Trophoblast cell (in vitro differentiated cells and primary cell): ENCODE results near the gene OR5B17. TPM values are rescaled to one million over a fixed set of nuclear protein-coding genes. Genes with fewer than 3 reads are reported as not detected.
"Not testable (repeated sequence)": the region's sequence is repeated elsewhere in the genome, so short reads cannot be mapped to it uniquely, and the experiment has no call there.

Experiments used
- DNase-seq, 2 donors: peaks; one replicate each; pipeline ENCODE4 v3.0.0-alpha.2; 2016
- H2AFZ ChIP-seq: 2 replicates; pipeline ENCODE4 v1.6.1; 2013; ENCODE audit warnings: low read length, moderate library complexity, mild to moderate bottlenecking; ENCODE audit not compliant: insufficient read depth, poor library complexity
- H2AK5ac ChIP-seq: 2 replicates; pipeline ENCODE4 v1.6.1; 2013; ENCODE audit warnings: mild to moderate bottlenecking, low read length
- H2BK120ac ChIP-seq: 2 replicates; pipeline ENCODE4 v1.6.1; 2013; ENCODE audit warnings: low read length, mild to moderate bottlenecking, moderate library complexity; ENCODE audit not compliant: insufficient read depth, poor library complexity
- H2BK12ac ChIP-seq: 2 replicates; pipeline ENCODE4 v1.6.1; 2013; ENCODE audit warnings: mild to moderate bottlenecking, low read length, moderate library complexity
- H2BK5ac ChIP-seq: 2 replicates; pipeline ENCODE4 v1.6.1; 2013; ENCODE audit warnings: low read length, low read depth, moderate library complexity, mild to moderate bottlenecking; ENCODE audit not compliant: poor library complexity
- H3K14ac ChIP-seq: 2 replicates; pipeline ENCODE4 v1.6.1; 2013; ENCODE audit warnings: mild to moderate bottlenecking, low read length
- H3K18ac ChIP-seq: 2 replicates; pipeline ENCODE4 v1.6.1; 2013; ENCODE audit warnings: mild to moderate bottlenecking, low read length
- H3K23ac ChIP-seq: 2 replicates; pipeline ENCODE4 v1.6.1; 2013; ENCODE audit warnings: low read length
- H3K27ac ChIP-seq: 2 replicates; pipeline ENCODE4 v1.5.1; 2013; ENCODE audit warnings: low read depth, mild to moderate bottlenecking, inconsistent platforms, low read length, moderate library complexity
- H3K27me3 ChIP-seq: 2 replicates; pipeline ENCODE4 v1.6.1; 2013; ENCODE audit warnings: inconsistent platforms, mild to moderate bottlenecking, low read length, moderate library complexity; ENCODE audit not compliant: insufficient read depth
- H3K36me3 ChIP-seq, 2 experiments: 1 replicate in 1 of 2; 2 replicates in 1 of 2; pipeline ENCODE4 v1.6.1; 2013; ENCODE audit warnings: low read length in 2 of 2, mild to moderate bottlenecking in 2 of 2, moderate library complexity in 1 of 2; ENCODE audit not compliant: insufficient read depth in 2 of 2, control insufficient read depth in 1 of 2
- H3K4ac ChIP-seq: 2 replicates; pipeline ENCODE4 v1.6.1; 2013; ENCODE audit warnings: low read depth, mild to moderate bottlenecking, low read length, moderate library complexity
- H3K4me1 ChIP-seq, 2 experiments: 1 replicate in 1 of 2; 2 replicates in 1 of 2; pipeline ENCODE4 v1.6.1; 2013; ENCODE audit warnings: low read length in 2 of 2, mild to moderate bottlenecking in 2 of 2, moderate library complexity in 1 of 2; ENCODE audit not compliant: insufficient read depth in 2 of 2, control insufficient read depth in 1 of 2
- H3K4me2 ChIP-seq: 2 replicates; pipeline ENCODE4 v1.6.1; 2013; ENCODE audit warnings: inconsistent platforms, mild to moderate bottlenecking, low read length, moderate library complexity
- H3K4me3 ChIP-seq: 2 replicates; pipeline ENCODE4 v1.5.1; 2013; ENCODE audit warnings: mild to moderate bottlenecking, low read depth, low read length, inconsistent platforms
- H3K79me1 ChIP-seq: one replicate; pipeline ENCODE4 v1.6.1; 2013; ENCODE audit warnings: low read length
- H3K79me2 ChIP-seq: 2 replicates; pipeline ENCODE4 v1.6.1; 2013; ENCODE audit warnings: low read length, mild to moderate bottlenecking; ENCODE audit not compliant: control insufficient read depth, insufficient read depth, poor library complexity
- H3K9ac ChIP-seq: 2 replicates; pipeline ENCODE4 v1.6.1; 2013; ENCODE audit warnings: mild to moderate bottlenecking, low read length
- H3K9me3 ChIP-seq: 2 replicates; pipeline ENCODE4 v1.6.1; 2013; ENCODE audit warnings: low read depth, mild to moderate bottlenecking, control low read depth, inconsistent platforms, low read length; ENCODE audit not compliant: insufficient read depth
- H4K12ac ChIP-seq: 2 replicates; pipeline ENCODE4 v1.6.1; 2013; ENCODE audit warnings: low read depth, mild to moderate bottlenecking, low read length, moderate library complexity
- H4K8ac ChIP-seq: 2 replicates; pipeline ENCODE4 v1.6.1; 2013; ENCODE audit warnings: low read depth, mild to moderate bottlenecking, low read length, moderate library complexity
- H4K91ac ChIP-seq: one replicate; pipeline ENCODE4 v1.6.1; 2013; ENCODE audit warnings: low read depth, mild to moderate bottlenecking, low read length, moderate library complexity
- WGBS: extraction: QIAGEN DNeasy Blood & Tissue Kit; methylation state at CpG from one replicate; pipeline ENCODE4 v1.1.7; 2013; ENCODE audit warnings: missing lambda C conversion rate; ENCODE audit not compliant: insufficient read length, insufficient coverage; ENCODE audit errors: extremely low coverage; 5-methylcytosine and 5-hydroxymethylcytosine counted together
- polyA plus RNA-seq: library from polyadenylated mRNA; stranded (reverse); fragments of 200-250 nt; gene quantifications from 2 replicates; pipeline ENCODE4 v1.2.3, GENCODE V29; 2013

Gene OR5B17
- polyA plus RNA-seq = not detected in 2 replicates

- Histone ChIP-seq H3K18ac (no peak within 1 kb of the TSS), H2BK120ac (no peak within 1 kb of the TSS), H3K9me3 (no peaks in the 10 kb centered on the region), H4K8ac (no peak within 1 kb of the TSS), H2BK12ac (no peak within 1 kb of the TSS), H4K91ac (no peak within 1 kb of the TSS), H2AK5ac (no peak within 1 kb of the TSS), H3K4me3 (no peak within 1 kb of the TSS), H3K27me3 (no peaks in the 10 kb centered on the region), H3K79me1 (no peaks in the 10 kb centered on the region), H2AFZ (no peak within 1 kb of the TSS), H3K9ac (no peak within 1 kb of the TSS), H3K27ac (no peak within 1 kb of the TSS), H3K14ac (no peak within 1 kb of the TSS), H3K79me2 (no peaks in the 10 kb centered on the region), H4K12ac (no peak within 1 kb of the TSS), H3K36me3 (no peaks in the 10 kb centered on the region), H2BK5ac (no peak within 1 kb of the TSS), H3K4me1 (no peaks in the 10 kb centered on the region), H3K4ac (no peak within 1 kb of the TSS), H3K4me2 (no peak within 1 kb of the TSS), H3K23ac (no peak within 1 kb of the TSS)
- no peak for DNase-seq
- WGBS = no CpG with 5 or more reads among the region's 1 CpG
Measured at GRCh38 chr11:58358969-58359368, at the start of gene OR5B17. Gene OR5B17, minus strand, starts transcription at chr11:58359069. Its CDS starts 0 bp downstream, at chr11:58359069.

GRCh38 chr11:58406774-58407173 lies 47.9 kb upstream of the OR5B17 start, which contains the start of gene OR5B3:
Gene OR5B3, minus strand, starts transcription at chr11:58406874. Its CDS starts 3,465 bp downstream, at chr11:58403409.
- no peak within 1 kb of the TSS for H3K23ac ChIP-seq
- DNase-seq = no peak
- H2BK120ac ChIP-seq = no peak within 1 kb of the TSS
- no peak within 1 kb of the TSS for H3K4me2 ChIP-seq
- no peak within 1 kb of the TSS for H3K4ac ChIP-seq
- H3K4me1 ChIP-seq = no peaks in the 10 kb centered on the region
- no peak within 1 kb of the TSS for H4K8ac ChIP-seq
- no peak within 1 kb of the TSS for H3K27ac ChIP-seq
- H3K36me3 ChIP-seq = no peaks in the 10 kb centered on the region
- no CpG with 5 or more reads among the region's 1 CpG for WGBS
- no peaks in the 10 kb centered on the region for H3K9me3 ChIP-seq
- no peak within 1 kb of the TSS for H2AK5ac ChIP-seq
- H2BK12ac ChIP-seq = no peak within 1 kb of the TSS
- H3K14ac ChIP-seq = no peak within 1 kb of the TSS
- H3K79me1 ChIP-seq = no peaks in the 10 kb centered on the region
- no peak within 1 kb of the TSS for H4K91ac ChIP-seq
- no peaks in the 10 kb centered on the region for H3K79me2 ChIP-seq
- no peak within 1 kb of the TSS for H2BK5ac ChIP-seq
- no peak within 1 kb of the TSS for H3K18ac ChIP-seq
- no peak within 1 kb of the TSS for H3K9ac ChIP-seq
- no peak within 1 kb of the TSS for H4K12ac ChIP-seq
- no peak within 1 kb of the TSS for H3K4me3 ChIP-seq
- no peaks in the 10 kb centered on the region for H3K27me3 ChIP-seq
- no peak within 1 kb of the TSS for H2AFZ ChIP-seq

GRCh38 chr11:58399622-58400021 lies 40.8 kb upstream of the OR5B17 start:
- not testable (repeated sequence) for H3K4me2 ChIP-seq, H3K36me3 ChIP-seq, H3K79me1 ChIP-seq, H4K8ac ChIP-seq, H2BK5ac ChIP-seq, H4K91ac ChIP-seq, H3K9ac ChIP-seq, H3K14ac ChIP-seq, H3K18ac ChIP-seq, H2BK120ac ChIP-seq, H3K4me3 ChIP-seq, H3K4ac ChIP-seq, H3K23ac ChIP-seq, H2BK12ac ChIP-seq, DNase-seq, H3K79me2 ChIP-seq, H3K4me1 ChIP-seq, H3K27ac ChIP-seq, H3K27me3 ChIP-seq, H2AFZ ChIP-seq, H3K9me3 ChIP-seq, H4K12ac ChIP-seq, H2AK5ac ChIP-seq
- WGBS = no CpG with 5 or more reads among the region's 2 CpGs

- Histone ChIP-seq H2BK120ac (no peak overlapping the region), H3K14ac (no peak overlapping the region), H3K9ac (no peak overlapping the region), H4K8ac (no peak overlapping the region), H3K27ac (no peak overlapping the region), H3K36me3 (no peaks in the 10 kb centered on the region), H3K9me3 (peaks cover 3% of the 10 kb centered on the region), H3K18ac (no peak overlapping the region), H3K79me2 (no peaks in the 10 kb centered on the region), H3K4me1 (peaks cover 2 to 3% of the 10 kb centered on the region in 2 experiments), H2BK12ac (no peak overlapping the region), H3K4ac (no peak overlapping the region), H3K23ac (no peak overlapping the region), H3K4me3 (peak overlapping the region; percentile 14), H3K27me3 (no peaks in the 10 kb centered on the region), H2AK5ac (no peak overlapping the region), H3K79me1 (peaks cover 3% of the 10 kb centered on the region), H4K12ac (no peak overlapping the region), H3K4me2 (no peak overlapping the region), H4K91ac (no peak overlapping the region), H2BK5ac (no peak overlapping the region), H2AFZ (no peak overlapping the region)
- WGBS = no CpG with 5 or more reads among the region's 2 CpGs
- no peak for DNase-seq
Measured at GRCh38 chr11:58395581-58395980, 36.7 kb upstream of the OR5B17 start.
